GM20431 (cell line): ENCODE data around the gene LRRC49.
"Not testable (repeated sequence)": the region's sequence is repeated elsewhere in the genome, so short reads cannot be mapped to it uniquely, and the experiment has no call there.

ENCODE experiments used
- in situ Hi-C: fragments of 300-500 bp; cut with MseI, MboI; formaldehyde crosslinking; loops from one replicate; pipeline ENCODE4 v1.15.0; 2020; ENCODE audit warnings: low sequenced_read_pairs; ENCODE audit not compliant: unreplicated experiment

The LRRC49 gene, protein sequence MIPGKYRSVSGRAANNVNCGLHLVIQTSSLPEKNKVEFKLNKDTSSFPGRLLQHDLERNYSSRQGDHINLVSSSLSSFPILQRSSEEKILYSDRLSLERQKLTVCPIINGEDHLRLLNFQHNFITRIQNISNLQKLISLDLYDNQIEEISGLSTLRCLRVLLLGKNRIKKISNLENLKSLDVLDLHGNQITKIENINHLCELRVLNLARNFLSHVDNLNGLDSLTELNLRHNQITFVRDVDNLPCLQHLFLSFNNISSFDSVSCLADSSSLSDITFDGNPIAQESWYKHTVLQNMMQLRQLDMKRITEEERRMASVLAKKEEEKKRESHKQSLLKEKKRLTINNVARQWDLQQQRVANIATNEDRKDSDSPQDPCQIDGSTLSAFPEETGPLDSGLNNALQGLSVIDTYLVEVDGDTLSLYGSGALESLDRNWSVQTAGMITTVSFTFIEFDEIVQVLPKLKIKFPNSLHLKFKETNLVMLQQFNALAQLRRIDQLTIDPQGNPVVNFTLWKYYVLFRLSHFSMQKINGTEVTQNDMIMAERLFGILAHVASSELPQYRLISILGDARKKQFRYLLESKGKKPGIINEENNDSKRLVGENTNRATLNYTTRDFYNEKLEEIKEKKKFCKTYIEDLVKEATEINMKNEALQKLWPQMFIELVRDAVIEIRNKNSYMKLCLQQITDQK

DNA sequence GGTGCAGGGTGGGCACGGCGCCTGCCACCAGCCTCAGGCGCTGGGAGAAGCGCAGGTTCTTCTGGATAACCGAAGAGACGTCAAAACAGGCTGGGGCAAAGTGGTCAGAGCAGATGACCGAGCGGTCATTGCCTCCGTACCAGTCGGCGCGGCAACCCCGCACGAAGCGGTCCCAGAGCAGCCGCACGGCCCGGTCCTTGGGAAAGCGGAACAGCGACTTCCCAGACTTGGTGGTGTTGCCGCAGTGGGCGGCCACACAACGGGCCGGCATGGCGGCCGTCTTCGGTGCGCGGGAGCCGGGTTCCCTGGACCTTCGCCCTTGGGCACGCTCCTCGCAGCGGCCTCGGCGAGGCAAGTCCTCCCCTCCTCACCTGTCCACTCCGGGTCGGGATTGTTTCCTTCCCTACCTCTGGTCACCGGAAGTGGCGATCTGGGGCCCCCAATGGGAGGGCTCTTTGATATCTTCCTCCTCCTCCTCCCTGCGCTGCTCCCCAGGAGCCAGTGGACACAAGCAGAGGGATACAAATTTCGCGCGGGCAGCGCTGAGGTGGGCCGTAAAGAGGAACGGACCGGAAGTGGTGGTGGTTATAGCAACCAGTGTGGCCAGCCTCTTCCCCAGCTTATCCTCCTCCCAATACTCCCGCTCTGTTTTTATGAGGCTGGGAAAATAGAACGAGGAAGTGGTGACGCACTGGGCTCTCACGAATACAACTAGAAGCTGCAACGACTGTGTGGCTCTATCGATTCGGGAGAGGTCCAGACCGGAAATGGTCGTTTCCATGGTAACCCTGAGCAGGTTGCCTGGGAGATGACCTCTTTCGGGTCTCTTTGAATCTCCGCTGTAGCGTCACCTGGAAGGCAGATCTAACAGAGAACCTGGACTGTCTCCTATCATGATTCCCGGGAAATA lies at the start of gene LRRC49, which contains the start of gene THAP10:
TSS of gene LRRC49 (plus strand) at position 825 of the 910 bp plus-strand sequence. CDS start at position 894, 69 bp downstream.
TSS of gene THAP10 (minus strand) at position 432 of the 910 bp plus-strand sequence. CDS start at position 271, 161 bp downstream.
- in situ Hi-C loops = no loop called here

DNA sequence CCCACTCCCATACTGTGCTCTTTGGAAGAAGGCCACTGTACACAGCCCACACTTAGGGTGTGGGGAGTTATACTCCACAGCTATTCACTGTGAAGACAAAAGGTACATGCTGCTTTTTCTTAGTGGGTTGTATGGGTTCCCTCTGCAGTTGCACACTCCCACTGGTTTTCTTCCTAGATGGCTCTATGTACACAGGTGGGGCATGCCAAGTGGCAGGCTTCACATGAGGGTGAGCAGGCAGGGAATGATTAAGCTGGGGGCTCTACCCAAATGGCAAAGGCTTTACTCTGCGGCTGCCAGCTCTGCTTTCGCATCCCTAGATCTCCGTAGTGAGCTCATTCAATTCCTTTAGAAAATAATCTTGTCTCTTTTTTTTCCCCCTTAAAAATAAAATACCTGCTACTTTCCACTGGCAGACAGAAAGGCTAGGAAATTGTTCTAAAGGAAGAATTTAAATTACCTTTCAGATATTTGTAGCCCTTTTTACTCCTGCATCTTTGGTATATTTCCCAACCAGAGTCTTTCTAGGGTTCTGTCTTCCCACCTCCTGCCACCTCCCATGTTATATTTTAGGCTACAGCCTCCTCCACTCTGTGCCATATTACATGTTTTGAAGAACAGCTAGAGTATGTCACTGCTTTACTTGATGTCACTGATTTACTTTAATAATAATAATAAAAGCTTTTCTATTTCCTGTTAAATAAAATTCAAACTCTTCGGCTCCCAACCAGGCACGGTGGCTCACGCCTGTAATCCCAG lies 46.8 kb upstream of the LRRC49 start:
- in situ Hi-C loops = no loop called here

DNA sequence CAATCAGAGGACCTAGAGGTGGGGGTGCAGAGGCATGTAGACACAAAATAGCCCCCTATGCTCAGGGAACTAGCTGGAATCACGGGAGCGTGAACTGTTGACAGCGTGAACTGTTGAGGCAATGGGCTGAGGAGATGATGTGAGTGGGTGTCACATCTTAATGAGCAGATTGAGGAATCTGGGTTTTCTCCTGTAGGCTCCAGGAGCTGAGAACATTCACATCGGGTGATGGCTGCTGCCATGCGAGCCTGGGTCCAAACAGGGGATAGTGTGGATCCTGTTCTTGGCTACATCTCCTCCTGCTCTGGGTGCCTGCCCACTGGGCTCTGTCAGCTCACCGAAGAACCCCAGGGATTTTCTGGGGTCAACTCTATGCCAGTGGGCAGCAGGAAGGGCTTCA lies 40.7 kb upstream of the LRRC49 start:
- in situ Hi-C loops = no loop called here

DNA sequence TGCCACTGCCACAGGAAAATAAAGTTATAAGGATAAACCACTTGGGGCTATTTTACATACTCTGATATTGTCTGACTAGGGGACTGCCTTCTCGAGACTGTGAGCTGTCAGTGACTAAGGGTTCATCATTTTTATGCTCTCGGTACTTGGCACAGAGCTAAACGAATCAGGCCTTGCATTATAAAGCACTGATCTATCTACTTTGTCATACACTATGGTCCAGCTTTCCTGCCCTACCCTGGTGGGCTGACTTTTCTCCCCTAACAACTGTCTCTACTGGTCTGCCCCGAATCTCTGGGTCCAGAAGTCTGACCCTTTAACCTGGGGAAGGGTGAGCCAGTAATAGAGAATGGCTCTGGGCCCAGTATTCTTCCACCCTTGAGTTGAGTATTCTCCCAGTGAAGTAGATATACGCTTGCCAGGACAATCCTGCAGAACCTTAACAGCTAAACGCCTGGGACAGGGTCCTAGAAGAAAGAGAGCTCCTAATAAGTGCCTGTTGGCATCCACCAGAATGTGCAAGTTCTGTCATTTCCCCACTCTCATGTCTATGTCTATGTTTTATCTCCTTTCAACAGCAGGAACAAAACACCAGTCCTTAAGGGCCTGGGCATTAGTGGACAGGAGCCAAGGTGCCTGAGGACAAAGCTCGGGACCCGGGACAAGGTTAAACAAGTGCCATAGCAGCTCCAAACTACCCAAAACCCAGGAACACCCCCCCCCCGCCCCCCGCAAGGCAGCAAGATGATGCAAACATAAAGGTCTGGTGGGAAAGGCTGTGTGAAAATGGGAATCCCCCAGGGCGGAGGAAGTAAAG lies 39.9 kb upstream of the LRRC49 start:
- in situ Hi-C loops = no loop called here

DNA sequence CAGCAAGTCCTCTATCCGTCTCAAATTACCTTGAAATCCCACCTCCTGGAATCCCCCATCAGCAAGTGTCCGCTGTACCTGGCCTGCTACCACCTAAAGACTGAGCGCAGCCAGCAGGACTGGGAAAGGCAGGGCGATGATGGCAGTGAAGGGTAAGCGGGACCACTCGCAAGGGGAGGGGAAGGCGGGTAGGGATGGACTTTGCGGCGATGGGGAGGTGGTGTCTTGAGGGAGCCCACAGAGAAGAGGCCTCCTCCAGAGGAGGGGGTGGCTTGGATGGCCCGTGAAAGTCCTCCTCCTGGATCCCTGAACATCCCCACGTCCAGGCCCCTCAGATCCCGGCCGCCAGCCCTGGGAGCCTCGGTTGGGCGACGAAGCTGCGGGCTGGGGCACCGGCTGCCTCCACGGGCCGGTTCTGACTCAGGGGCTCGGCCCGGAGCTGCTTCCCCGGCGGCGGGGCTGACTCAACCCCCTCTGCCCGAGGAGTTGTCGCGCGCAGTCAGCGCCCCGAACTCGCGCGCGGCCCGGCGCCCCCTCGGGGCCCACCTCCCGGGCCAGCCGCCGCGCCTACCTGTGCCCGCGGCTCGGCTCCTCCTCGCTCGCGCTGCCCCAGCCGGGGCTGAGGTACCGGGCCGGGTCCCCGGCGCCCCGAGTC lies 39.2 kb upstream of the LRRC49 start:
- in situ Hi-C loops = no loop called here

DNA sequence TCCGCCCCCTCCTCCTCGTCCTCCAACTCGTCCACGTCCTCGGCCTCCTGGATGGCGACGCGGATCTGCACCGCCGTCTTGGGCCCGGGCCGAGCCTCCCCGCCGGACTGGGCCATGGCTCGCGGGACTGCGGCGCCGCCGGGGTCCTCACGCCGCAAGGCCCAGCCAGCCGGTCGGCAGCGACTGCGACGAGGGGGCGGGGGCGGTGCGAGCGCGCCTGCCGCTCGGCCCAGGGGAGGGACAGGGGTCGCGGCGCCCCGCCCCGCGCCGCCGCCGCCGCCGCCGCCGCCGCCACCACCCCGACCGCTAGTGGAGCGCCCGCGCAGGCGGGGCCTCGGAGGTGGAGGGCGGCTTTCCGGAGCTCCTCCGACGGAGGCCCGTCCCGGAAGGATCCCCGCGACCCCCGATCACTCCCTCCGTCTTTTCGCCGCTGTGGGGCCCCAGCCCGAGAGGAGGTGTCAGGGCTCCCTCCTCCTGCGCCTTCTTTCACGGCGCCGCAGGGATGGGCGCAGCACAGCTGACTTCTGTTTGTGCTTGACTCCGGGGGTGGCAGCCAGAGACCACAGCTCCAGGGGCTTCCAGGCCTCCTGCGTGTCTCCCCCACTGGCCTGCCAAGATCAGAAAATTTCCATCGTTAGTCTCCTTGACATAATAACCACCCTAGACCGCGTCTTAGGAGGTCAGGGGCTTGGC lies 38.5 kb upstream of the LRRC49 start, which contains the start of gene LARP6:
TSS of gene LARP6 (minus strand) at position 185 of the 693 bp plus-strand sequence. CDS start at position 116, 69 bp downstream.
- in situ Hi-C loops = no loop called here

DNA sequence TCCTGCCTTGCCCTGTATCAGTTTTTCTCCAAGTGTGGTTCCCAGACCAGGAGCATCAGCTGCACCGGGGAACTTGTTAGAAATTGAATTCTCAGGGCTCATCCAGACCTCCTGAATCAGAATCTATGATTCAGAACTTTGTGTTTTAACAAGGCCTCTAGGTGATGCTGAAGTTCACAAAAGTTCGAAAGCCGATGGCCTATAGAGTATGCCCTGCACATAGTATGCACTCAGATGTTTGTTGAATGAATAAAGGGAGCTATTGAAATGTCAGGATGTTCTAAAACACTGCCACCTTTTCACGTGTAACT lies 38.0 kb upstream of the LRRC49 start:
- in situ Hi-C loops = no loop called here

DNA sequence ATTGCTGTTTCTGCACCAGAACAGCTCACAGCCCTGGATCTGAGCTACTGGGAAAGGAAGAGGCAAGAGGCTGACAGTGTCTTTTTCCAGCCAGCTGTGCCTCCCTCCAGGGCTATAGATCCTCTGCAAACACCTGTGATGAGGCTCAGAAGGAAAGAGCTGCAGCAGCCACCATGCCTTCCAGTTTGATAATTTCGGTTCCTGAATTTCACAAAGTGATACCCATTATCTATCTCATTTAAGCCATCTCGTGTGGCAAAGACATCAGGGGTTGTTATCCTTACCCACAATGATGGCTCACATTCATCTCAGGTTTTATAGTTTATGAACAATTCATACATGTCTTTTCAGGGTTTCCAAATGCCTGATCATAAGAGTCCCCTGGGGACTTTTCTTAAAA lies 36.9 kb upstream of the LRRC49 start:
- in situ Hi-C loops = no loop called here

DNA sequence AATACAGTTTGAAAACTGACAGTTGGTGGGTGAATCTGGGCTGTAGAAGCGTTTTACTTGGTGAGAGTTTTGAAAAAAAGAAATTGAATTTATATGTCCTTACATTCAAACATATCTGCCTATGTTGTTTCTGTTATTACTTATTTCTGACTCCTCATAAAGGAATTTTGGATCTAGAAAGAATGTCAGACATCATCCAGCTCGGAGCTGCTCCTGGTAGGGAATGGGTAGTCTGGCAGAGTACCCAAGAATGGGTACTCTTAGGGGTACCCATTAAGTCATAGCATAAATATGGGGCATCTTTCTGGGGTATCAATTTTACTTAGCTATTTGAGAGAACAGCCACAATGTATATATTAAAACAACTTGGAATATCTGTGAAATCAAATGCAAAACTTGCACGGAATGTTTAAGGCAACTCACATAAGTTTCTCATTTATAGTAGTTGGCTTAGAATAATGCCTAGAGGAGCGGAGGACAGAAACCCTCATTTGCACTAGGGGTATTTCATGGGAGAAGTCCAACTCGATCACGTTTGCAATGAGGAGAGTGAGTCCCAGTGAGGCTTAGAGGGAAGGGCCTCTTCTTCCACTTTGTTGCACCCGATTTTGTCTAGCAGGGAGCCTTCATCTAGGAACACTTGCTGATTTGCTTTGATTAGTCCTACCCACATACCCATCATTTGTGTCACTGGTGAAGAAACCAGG lies 36.3 kb upstream of the LRRC49 start:
- in situ Hi-C loops = no loop called here

DNA sequence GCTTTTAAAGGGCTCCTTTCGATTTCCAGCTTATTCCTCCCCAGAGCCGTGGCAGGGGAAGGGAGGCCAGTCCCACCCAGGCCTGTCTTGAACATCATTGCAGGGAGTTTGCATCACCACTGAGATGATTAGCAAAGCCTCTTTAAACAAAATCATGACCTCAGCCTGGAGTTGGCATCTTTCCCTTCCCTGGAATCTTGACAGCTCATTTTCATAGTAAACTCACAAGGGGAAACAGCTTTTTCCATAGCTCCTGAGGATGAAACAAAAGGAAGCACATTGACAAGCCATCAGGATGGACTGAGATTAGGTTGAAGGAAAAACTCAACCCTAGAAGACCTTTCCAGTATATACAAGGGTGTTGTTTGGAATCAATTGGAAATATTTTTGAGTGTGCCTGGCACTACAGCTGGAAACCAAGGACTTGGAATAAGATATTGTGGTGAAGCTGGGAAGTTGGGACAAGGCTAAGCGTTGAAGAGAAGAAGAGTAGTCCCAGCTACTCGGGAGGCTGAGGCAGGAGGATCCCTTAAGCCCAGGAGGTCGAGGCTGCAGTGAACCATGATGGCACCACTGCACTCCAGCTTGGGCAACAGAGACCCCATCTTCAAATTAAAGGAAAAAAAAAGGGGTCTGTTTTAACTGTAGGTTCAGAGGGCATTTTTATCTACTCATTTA lies 35.6 kb upstream of the LRRC49 start:
- in situ Hi-C loops = no loop called here

DNA sequence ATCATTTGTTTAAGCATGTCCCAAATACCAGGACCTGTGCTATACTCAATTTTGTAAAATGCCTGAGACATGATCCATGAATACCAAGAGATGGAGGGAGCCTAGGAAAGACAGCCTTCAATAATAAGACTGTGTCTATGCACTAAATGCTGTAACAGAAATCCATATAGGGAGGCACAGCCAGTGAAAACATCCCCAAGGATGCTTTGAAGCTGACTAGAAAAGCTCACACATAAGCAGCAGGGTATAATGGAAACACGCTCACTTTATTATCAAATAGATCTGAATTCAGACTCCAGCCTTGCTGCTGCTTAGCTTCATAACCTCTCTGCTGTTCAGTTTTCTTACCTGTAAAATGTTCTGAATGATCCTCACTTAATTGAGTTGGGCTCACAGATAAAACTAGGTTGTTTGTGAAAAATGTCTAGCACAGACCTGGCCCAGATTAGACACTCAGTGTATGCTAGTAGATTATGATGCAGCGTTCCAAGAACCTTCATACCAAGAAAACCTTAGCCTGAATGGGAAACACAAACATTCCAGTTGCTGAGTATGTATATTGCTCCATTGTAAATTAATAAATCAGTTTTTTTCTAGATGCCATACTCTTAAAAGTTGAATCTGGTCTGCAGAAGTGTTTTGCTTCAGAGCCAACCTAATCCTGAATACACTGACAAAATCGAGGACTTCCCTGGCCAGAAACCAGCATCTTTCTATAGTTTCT lies 34.9 kb upstream of the LRRC49 start:
- in situ Hi-C loops = no loop called here

DNA sequence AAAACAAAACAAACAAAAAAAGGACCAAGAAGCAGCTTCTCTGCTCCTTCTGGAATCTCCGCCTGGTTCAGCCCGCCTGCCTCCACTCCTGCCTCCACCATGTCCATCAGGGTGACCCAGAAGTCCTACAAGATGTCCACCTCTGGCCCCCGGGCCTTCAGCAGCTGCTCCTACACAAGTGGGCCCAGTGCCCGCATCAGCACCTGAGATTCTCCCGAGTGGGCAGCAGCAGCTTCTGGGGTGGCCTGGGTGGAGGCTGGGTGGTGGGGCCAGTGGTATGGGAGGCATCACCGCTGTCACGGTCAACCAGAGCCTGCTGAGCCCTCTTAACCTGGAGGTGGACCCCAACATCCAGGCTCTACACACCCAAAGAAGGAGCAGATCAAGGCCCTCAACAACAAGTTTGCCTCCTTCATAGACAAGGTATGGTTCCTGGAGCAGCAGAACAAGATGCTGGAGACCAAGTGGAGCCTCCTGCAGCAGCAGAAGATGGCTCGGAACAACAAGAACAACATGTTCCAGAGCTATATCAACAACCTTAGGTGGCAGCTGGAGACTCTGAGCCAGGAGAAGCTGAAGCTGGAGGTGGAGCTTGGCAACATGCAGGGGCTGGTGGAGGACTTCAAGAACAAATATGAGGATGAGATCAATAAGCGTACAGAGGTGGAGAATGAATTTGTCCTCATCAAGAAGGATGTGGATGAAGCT lies 33.9 kb upstream of the LRRC49 start:
- in situ Hi-C loops = not testable (repeated sequence)

DNA sequence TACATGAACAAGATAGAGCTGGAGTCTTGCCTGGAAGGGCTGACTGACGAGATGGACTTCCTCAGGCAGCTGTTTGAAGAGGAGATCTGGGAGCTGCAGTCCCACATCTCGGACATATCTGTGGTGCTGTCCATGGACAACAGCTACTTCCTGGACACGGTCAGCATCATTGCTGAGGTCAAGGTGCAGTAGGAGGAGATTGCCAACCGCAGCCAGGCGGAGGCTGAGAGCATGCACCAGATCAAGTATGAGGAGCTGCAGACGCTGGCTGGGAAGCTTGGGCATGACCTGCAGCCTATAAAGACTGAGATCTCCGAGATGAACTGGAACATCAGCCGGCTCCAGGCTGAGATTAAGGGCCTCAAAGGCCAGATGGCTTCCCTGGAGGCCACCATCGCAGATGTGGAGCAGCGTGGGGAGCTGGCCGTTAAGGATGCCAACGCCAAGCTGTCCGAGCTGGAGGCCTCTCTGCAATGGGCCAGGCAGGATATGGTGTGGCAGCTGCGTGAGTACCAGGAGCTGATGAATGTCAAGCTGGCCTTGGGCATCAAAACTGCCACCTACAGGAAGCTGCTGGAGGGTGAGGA lies 33.2 kb upstream of the LRRC49 start:
- in situ Hi-C loops = no loop called here

DNA sequence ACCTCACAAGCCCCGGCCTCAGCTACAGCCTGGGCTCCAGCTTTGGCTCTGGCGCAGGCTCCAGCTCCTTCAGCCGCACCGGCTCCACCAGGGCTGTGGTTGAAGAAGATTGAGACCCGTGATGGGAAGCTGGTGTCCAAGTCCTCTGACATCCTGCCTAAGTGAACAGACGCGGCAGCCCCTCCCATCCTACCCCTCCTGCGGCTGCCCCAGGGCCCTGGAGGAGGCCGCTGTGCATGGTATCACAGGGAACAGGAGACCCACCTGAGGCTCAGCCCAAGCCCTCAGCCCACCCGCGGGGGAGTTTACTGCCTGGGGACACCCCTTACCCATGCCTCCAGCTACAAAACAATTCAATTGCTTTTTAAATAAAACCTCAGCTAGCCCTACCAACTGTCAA lies 32.6 kb upstream of the LRRC49 start:
- in situ Hi-C loops = no loop called here
